Measurements from ENCODE around the gene LOXL1.

The LOXL1 gene

DNA sequence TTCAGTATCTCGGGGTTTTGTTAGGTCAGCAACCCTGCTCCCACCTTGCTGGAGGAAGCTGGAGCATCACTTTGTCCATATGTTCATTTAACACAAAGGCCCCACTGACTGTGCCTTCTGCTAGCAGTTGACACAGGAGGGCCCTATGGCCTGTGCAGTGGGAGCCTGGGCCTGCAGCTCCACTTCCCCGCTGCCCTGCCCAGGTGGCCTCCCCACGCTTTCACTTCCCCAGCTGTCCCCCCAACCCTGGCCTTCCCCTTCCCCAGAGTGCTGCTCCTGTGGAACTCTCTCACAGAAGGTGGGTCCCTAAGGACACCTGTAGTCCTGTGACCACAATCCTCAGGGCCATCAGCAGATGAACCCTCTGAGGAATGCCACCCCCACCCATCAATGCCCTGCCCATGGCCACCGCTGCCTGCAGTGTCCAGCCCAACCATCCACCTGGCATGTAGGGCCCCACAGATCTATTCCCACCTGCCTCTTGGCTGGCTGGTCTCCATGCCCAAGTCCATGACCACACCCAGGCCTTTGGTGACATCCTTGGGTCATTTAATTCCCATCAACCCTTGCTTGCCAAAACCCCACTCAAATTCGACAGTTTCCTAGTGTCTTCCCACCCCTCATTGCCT is 39.4 kb upstream of the LOXL1 start:
- no peak overlapping the region for H3K9ac ChIP-seq (ENCODE audit: low read depth, low read length)
- H3K27me3 ChIP-seq (ENCODE audit: insufficient read depth, low read length, poor library complexity), result no peaks in the 10 kb centered on the region
- no peaks in the 10 kb centered on the region for H3K79me2 ChIP-seq (ENCODE audit: insufficient read depth, low read length)
- no peak overlapping the region for H3K4me3 ChIP-seq (ENCODE audit: low read depth in 1 of 2, low read length in 2 of 2)
- no peaks in the 10 kb centered on the region for H3K9me3 ChIP-seq (ENCODE audit: insufficient read depth, low read length, severe bottlenecking)
- no peak overlapping the region for H3K4me2 ChIP-seq (ENCODE audit: insufficient read depth, low read length)
- no peak for DNase-seq
- H3K36me3 ChIP-seq (ENCODE audit: insufficient read depth, low read length), result no peaks in the 10 kb centered on the region
- H2AFZ ChIP-seq (ENCODE audit: low read depth, low read length), result no peak overlapping the region
- no peaks in the 10 kb centered on the region for H3K4me1 ChIP-seq (ENCODE audit: insufficient read depth, low read length)
- H3K27ac ChIP-seq (ENCODE audit: low read length), result no peak overlapping the region
- H4K20me1 ChIP-seq (ENCODE audit: insufficient read depth, low read length), result no peaks in the 10 kb centered on the region
- ATAC-seq (ENCODE audit: insufficient read depth, low read depth), result no peak
- TF ChIP-seq CTCF (IDR thresholded peaks at IDR 0.05; ENCODE audit: borderline replicate concordance, extremely low read depth, low read length, poor library complexity, severe bottlenecking), result no peak
- TF ChIP-seq EZH2 (IDR thresholded peaks at IDR 0.05; ENCODE audit: borderline replicate concordance, low read depth, low read length, severe bottlenecking), result no peak

DNA sequence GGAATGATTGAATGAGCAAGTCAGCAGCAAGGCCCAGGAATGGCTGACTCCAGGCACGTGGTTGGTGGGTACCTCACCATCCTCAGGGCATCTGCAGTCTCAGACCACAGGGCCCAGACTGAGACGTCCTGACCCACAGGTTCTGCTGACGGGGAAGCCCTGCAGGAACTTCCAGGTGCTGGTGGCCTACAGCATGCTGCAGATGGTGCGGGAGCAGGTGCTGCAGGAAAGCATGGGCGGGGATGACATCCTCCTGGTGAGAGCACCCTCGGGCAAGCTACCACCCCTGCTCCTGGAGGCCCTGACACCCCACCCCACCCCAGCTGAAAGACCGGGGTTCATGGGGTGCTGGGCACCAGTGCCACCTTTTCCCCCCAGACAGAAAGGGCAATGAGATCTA is 38.8 kb upstream of the LOXL1 start:
- H3K4me1 ChIP-seq (ENCODE audit: insufficient read depth, low read length), result no peaks in the 10 kb centered on the region
- ATAC-seq (ENCODE audit: insufficient read depth, low read depth), result no peak
- H3K27me3 ChIP-seq (ENCODE audit: insufficient read depth, low read length, poor library complexity), result no peaks in the 10 kb centered on the region

DNA sequence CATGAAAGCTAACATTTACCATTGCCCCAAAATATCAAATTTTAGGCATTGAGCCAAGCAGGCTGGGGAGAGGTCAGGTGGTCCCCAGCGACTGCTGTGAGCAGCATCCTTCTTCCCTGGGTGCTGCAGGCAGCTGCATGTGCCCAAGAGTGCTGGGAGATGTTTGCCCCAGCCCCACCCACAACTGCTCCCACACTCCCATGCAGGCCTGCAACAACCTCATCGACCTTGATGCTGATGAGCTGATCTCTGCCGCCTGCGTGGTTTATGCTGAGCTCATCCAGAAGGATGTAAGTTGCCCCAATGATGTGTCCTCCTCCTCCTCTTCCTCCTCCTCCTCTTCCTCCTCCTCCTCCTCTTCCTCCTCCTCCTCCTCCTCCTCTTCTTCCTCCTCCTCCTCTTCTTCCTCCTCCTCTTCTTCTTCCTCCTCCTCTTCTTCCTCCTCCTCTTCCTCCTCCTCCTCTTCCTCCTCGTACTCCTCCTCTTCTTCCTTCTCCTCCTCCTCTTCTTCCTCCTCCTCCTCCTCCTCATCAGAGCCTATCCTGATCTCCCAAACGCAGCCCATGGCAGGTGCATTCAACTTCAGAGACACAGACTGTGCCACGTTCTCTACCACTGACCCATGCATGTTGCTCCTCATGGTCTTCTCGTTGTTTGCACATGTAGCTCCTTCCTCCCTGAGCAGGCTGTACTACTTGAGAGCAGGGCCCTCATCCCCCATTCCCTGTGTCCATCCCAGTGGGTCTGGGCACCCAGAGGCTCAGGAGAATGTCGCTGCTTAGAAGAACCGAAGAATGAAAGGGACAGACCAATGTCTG is 37.8 kb upstream of the LOXL1 start:
- Histone ChIP-seq H3K4me3 (ENCODE audit: low read depth in 1 of 2, low read length in 2 of 2) (no peak overlapping the region), H3K9ac (ENCODE audit: low read depth, low read length) (no peak overlapping the region), H3K79me2 (ENCODE audit: insufficient read depth, low read length) (no peaks in the 10 kb centered on the region), H2AFZ (ENCODE audit: low read depth, low read length) (no peak overlapping the region), H3K27ac (ENCODE audit: low read length) (no peak overlapping the region), H3K9me3 (ENCODE audit: insufficient read depth, low read length, severe bottlenecking) (peaks cover 7% of the 10 kb centered on the region), H3K4me1 (ENCODE audit: insufficient read depth, low read length) (no peaks in the 10 kb centered on the region), H4K20me1 (ENCODE audit: insufficient read depth, low read length) (no peaks in the 10 kb centered on the region), H3K4me2 (ENCODE audit: insufficient read depth, low read length) (no peak overlapping the region), H3K36me3 (ENCODE audit: insufficient read depth, low read length) (no peaks in the 10 kb centered on the region), H3K27me3 (ENCODE audit: insufficient read depth, low read length, poor library complexity) (no peaks in the 10 kb centered on the region)
- DNase-seq (no peak), ATAC-seq (ENCODE audit: insufficient read depth, low read depth) (no peak)
- no peak for TF ChIP-seq EZH2 (IDR thresholded peaks at IDR 0.05; ENCODE audit: borderline replicate concordance, low read depth, low read length, severe bottlenecking)
- no peak for TF ChIP-seq CTCF (IDR thresholded peaks at IDR 0.05; ENCODE audit: borderline replicate concordance, extremely low read depth, low read length, poor library complexity, severe bottlenecking)

More for the DNA sequence above, 38.8 kb upstream of the LOXL1 start:
- H3K4me3 ChIP-seq (ENCODE audit: low read depth in 1 of 2, low read length in 2 of 2), result no peak overlapping the region
- no peaks in the 10 kb centered on the region for H4K20me1 ChIP-seq (ENCODE audit: insufficient read depth, low read length)
- TF ChIP-seq CTCF (IDR thresholded peaks at IDR 0.05; ENCODE audit: borderline replicate concordance, extremely low read depth, low read length, poor library complexity, severe bottlenecking) (no peak), EZH2 (IDR thresholded peaks at IDR 0.05; ENCODE audit: borderline replicate concordance, low read depth, low read length, severe bottlenecking) (no peak)
- no peak overlapping the region for H3K9ac ChIP-seq (ENCODE audit: low read depth, low read length)
- H2AFZ ChIP-seq (ENCODE audit: low read depth, low read length), result no peak overlapping the region
- no peak overlapping the region for H3K27ac ChIP-seq (ENCODE audit: low read length)
- no peak for DNase-seq
- H3K79me2 ChIP-seq (ENCODE audit: insufficient read depth, low read length), result no peaks in the 10 kb centered on the region
- H3K9me3 ChIP-seq (ENCODE audit: insufficient read depth, low read length, severe bottlenecking), result peaks cover 4% of the 10 kb centered on the region
- H3K36me3 ChIP-seq (ENCODE audit: insufficient read depth, low read length), result no peaks in the 10 kb centered on the region
- H3K4me2 ChIP-seq (ENCODE audit: insufficient read depth, low read length), result no peak overlapping the region
